ENCODE results near the gene CRYGB. TPM values are rescaled to one million over a fixed set of nuclear protein-coding genes. Genes with fewer than 3 reads are reported as not detected.

CRYGB gene
- total and polyA plus RNA-seq, 2 of the 13 experiments (the other 11 are each of a cell fraction or from before 2014, with no cell fraction given): not detected

- TF ChIP-seq HBP1 (CRISPR knock-in tag; IDR thresholded peaks at IDR 0.05; ENCODE audit: low read depth): no peak
- no peak for TF ChIP-seq SAFB2 (CRISPR knock-in tag; IDR thresholded peaks at IDR 0.05; ENCODE audit: borderline replicate concordance, low read depth)
- no peak for TF ChIP-seq ZBTB39 (CRISPR knock-in tag; IDR thresholded peaks at IDR 0.05)
- peak; percentile 30; the same call in 1 of the 2 replicates for TF ChIP-seq ETV5 (CRISPR knock-in tag; IDR thresholded peaks at IDR 0.05; ENCODE audit: borderline replicate concordance)
- no peak for TF ChIP-seq NCOA1 (CRISPR knock-in tag; IDR thresholded peaks at IDR 0.05)
- no peak for TF ChIP-seq ZNF782 (CRISPR knock-in tag; IDR thresholded peaks at IDR 0.05; ENCODE audit: borderline replicate concordance)
- peak; percentile 60 for TF ChIP-seq TARDBP (CRISPR knock-in tag; IDR thresholded peaks at IDR 0.05)
- TF ChIP-seq LCORL (IDR thresholded peaks at IDR 0.05): no peak
- TF ChIP-seq LCORL (CRISPR knock-in tag; IDR thresholded peaks at IDR 0.05): no peak
- no peak for TF ChIP-seq ZNF501 (CRISPR knock-in tag; IDR thresholded peaks at IDR 0.05)
- no peak for TF ChIP-seq IKZF5 (CRISPR knock-in tag; IDR thresholded peaks at IDR 0.05)
- no peak for TF ChIP-seq ZSCAN20 (CRISPR knock-in tag; IDR thresholded peaks at IDR 0.05; ENCODE audit: borderline replicate concordance)
- no peak for TF ChIP-seq MED8 (CRISPR knock-in tag; IDR thresholded peaks at IDR 0.05; ENCODE audit: insufficient replicate concordance)
- no peak for TF ChIP-seq HOXA3 (CRISPR knock-in tag; IDR thresholded peaks at IDR 0.05)
- no peak for TF ChIP-seq STAT6 (CRISPR knock-in tag; IDR thresholded peaks at IDR 0.05; ENCODE audit: borderline replicate concordance)
- no peak for TF ChIP-seq ZKSCAN8 (CRISPR knock-in tag; IDR thresholded peaks at IDR 0.05; ENCODE audit: borderline replicate concordance)
- TF ChIP-seq ZHX1 (CRISPR knock-in tag; IDR thresholded peaks at IDR 0.05; ENCODE audit: low read depth): peak; percentile 36; the same call in 1 of the 2 replicates
Measured at GRCh38 chr2:208179028-208179609, 33.2 kb upstream of the CRYGB start (continued).

Measured in HepG2 (cell line).